Transverse colon (tissue), 4 donors: Measurements from ENCODE around the gene D2HGDH. TPM values are rescaled to one million over a fixed set of nuclear protein-coding genes. Genes with fewer than 3 reads are reported as not detected.

Experiments used
- DNase-seq: peaks from one replicate; pipeline ENCODE4 v3.0.0-alpha.2; 2019
- H3K27ac ChIP-seq, 4 donors: fragments of 200-600 bp; sonication (generic); 2 replicates each; pipeline ENCODE4 v1.5.1; 2016 to 2018; ENCODE audit warnings: inconsistent platforms in 4 of 4
- H3K27me3 ChIP-seq: fragments of 200-600 bp; sonication (generic); 2 replicates; pipeline ENCODE4 v1.5.1; 2017; ENCODE audit warnings: inconsistent platforms
- H3K36me3 ChIP-seq, 4 donors: fragments of 200-600 bp; sonication (generic); 2 replicates each; pipeline ENCODE4 v1.5.1; 2017 to 2019; ENCODE audit warnings: inconsistent platforms in 4 of 4
- H3K4me1 ChIP-seq, 4 donors: fragments of 200-600 bp; sonication (generic); 2 replicates each; pipeline ENCODE4 v1.5.1; 2017 to 2020; ENCODE audit warnings: inconsistent platforms in 4 of 4
- H3K4me3 ChIP-seq, 4 donors: fragments of 200-600 bp; sonication (generic); 1 replicate in 1 of 4; 2 replicates in 3 of 4; pipeline versions ENCODE4 v1.5.1 to v1.6.1; 2017 to 2019; ENCODE audit warnings: inconsistent platforms in 4 of 4
- H3K9me3 ChIP-seq, 2 donors: fragments of 200-600 bp; sonication (generic); 2 replicates each; pipeline ENCODE4 v1.5.1; 2017 to 2019; ENCODE audit warnings: inconsistent platforms in 2 of 2
- CTCF ChIP-seq, 5 experiments: fragments of 200-600 bp in 3 of 5; fragments of 450-650 bp in 2 of 5; sonication (generic) in 3 of 5; IDR thresholded peaks; 1 replicate in 2 of 5; 2 replicates in 3 of 5; pipeline ENCODE4 v1.5.1; 2016 to 2017; ENCODE audit warnings: antibody characterized with exemption in 5 of 5, inconsistent platforms in 3 of 5, mild to moderate bottlenecking in 2 of 5, moderate library complexity in 1 of 5
- EP300 ChIP-seq: sonication (generic); formaldehyde crosslinking; IDR thresholded peaks from one replicate; pipeline ENCODE4 v1.6.1; 2017; ENCODE audit warnings: antibody characterized with exemption, low read depth
- POLR2A ChIP-seq: fragments of 450-650 bp; IDR thresholded peaks from one replicate; pipeline ENCODE4 v1.6.1; 2016; ENCODE audit warnings: antibody characterized with exemption, mild to moderate bottlenecking, moderate library complexity
- POLR2AphosphoS5 ChIP-seq, 3 donors: sonication (generic); formaldehyde crosslinking; IDR thresholded peaks; one replicate each; pipeline ENCODE4 v1.6.1; 2016; ENCODE audit warnings: antibody characterized with exemption in 3 of 3
- WGBS, 2 donors: methylation state at CpG; one replicate each; pipeline ENCODE4 v1.1.5; 2018; ENCODE audit warnings: low coverage in 1 of 2; 5-methylcytosine and 5-hydroxymethylcytosine counted together
- in situ Hi-C, 4 donors: fragments of 200-750 bp; cut with MboI; loops; one replicate each; pipeline versions ENCODE4 v1.15.0 to v1.15.1; 2017; ENCODE audit warnings: low sequenced_read_pairs in 3 of 4, low pct_ligation_motif_present in 1 of 4, low pct_unique_long_range_greater_than_20kb in 1 of 4
- intact Hi-C: fragments of 100-400 bp; cut with DNase I; formaldehyde crosslinking; loops from one replicate; pipeline ENCODE4 v1.15.1; 2023; ENCODE audit warnings: low total_unique reads
- total RNA-seq, 4 donors: library from RNA; depleted of rRNA; stranded (reverse); fragments of >200 nt; gene quantifications; one replicate each; pipeline ENCODE4 v1.1.0, GENCODE V29; 2016

Gene D2HGDH
- total RNA-seq, 4 donors from 2014 or later: 53.2 to 150 (median 55.5) TPM

DNA sequence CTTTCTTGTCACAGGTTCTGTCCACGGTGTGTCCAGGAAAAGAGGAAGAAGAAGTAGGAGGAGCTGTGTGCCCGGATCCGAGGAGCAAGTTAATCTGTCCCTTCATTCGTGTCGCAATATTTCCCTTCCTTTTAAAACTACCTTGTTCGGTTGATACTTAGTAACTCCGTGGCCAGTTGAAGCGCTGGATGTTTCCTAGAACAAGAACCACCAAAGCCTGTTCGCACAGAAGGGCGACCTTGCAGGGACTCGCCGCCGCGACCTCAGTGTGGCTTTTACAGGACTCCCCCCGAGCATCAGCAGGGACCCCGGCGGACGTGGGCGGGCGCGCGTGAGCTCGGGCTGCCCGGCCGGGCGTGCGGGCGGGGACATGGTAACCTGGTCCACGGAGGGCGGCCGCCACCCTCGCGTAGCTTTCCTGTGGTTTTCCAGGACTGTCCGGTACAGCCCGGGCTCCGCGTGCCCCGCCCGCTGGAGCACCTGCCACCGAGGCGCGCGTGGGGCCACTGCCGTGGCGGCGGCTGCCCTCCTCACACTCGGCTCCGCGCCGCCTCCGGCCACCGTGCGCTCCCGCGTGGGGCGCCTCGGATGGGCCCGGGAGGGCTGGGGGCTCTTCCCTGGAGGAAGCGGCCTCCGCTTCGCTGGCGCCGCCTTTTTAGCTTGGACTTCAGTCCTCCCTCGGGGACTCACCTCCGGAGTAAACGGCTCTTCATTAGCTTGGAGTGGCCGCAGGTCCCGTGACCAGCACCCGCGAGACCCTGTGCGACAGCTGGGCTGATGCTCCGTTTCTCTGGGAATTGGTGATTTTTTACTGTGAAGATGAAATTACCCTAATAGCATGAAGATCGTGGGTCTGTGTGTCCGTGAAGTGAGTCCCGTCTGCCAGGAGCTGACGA, 9.2 kb upstream of the D2HGDH start:
- 95 to 97% methylated on average over 20 to 76 of the region's 76 CpGs for WGBS, 2 donors
- no peaks in the 10 kb centered on the region for H3K4me1 ChIP-seq
- in situ Hi-C loops: no loop called here
- H3K9me3 ChIP-seq: no peaks in the 10 kb centered on the region
- H3K4me3 ChIP-seq: no peak overlapping the region
- no peak overlapping the region for H3K27ac ChIP-seq
- peaks cover 0 to 22% (median 4%) of the 10 kb centered on the region in 4 donors for H3K36me3 ChIP-seq
- TF ChIP-seq POLR2AphosphoS5 (IDR thresholded peaks at IDR 0.05) (no peak), EP300 (no peak)
- no peak for DNase-seq
- intact Hi-C loops: no loop called here
- no peaks in the 10 kb centered on the region for H3K27me3 ChIP-seq

GRCh38 chr2:241726459-241726858, 8.0 kb upstream of the D2HGDH start:
- no peak overlapping the region for H3K27ac ChIP-seq
- peaks cover 0 to 10% (median 4%) of the 10 kb centered on the region in 4 donors for H3K36me3 ChIP-seq
- in situ Hi-C loops (no loop called here), intact Hi-C loops (no loop called here)
- DNase-seq: no peak
- no peak for TF ChIP-seq POLR2AphosphoS5 (IDR thresholded peaks at IDR 0.05)
- TF ChIP-seq EP300: no peak
- no peak for TF ChIP-seq CTCF (IDR thresholded peaks at IDR 0.05)
- no peak for TF ChIP-seq POLR2A
- 93% methylated on average over 16 of the region's 16 CpGs; no CpG with 5 or more reads in 1 of the 2 donors for WGBS, 2 donors
- no peaks in the 10 kb centered on the region for H3K4me1 ChIP-seq
- no peak overlapping the region for H3K4me3 ChIP-seq
- H3K9me3 ChIP-seq: no peaks in the 10 kb centered on the region
- H3K27me3 ChIP-seq: no peaks in the 10 kb centered on the region

- DNase-seq: no peak
- Histone ChIP-seq H3K9me3 (no peaks in the 10 kb centered on the region), H3K27me3 (no peaks in the 10 kb centered on the region), H3K27ac (no peak overlapping the region), H3K4me3 (no peak overlapping the region), H3K36me3 (peaks cover 0 to 6% (median 0%) of the 10 kb centered on the region in 4 donors), H3K4me1 (no peaks in the 10 kb centered on the region)
- in situ Hi-C loops: no loop called here
- TF ChIP-seq POLR2A (no peak), POLR2AphosphoS5 (IDR thresholded peaks at IDR 0.05) (no peak), EP300 (no peak), CTCF (IDR thresholded peaks at IDR 0.05) (no peak)
- intact Hi-C loops: no loop called here
- WGBS, 2 donors: 89% methylated on average over 8 of the region's 8 CpGs; no CpG with 5 or more reads in 1 of the 2 donors
Observed at GRCh38 chr2:241728000-241728399, 6.4 kb upstream of the D2HGDH start.

GRCh38 chr2:241728627-241729026, 5.8 kb upstream of the D2HGDH start:
- H3K27ac ChIP-seq: no peak overlapping the region
- no peaks in the 10 kb centered on the region for H3K36me3 ChIP-seq
- DNase-seq: no peak
- in situ Hi-C loops: no loop called here
- WGBS, 2 donors: 87% methylated on average over 18 of the region's 19 CpGs; no CpG with 5 or more reads in 1 of the 2 donors
- TF ChIP-seq CTCF (IDR thresholded peaks at IDR 0.05): no peak
- TF ChIP-seq POLR2A: no peak
- no peak for TF ChIP-seq EP300
- no peak for TF ChIP-seq POLR2AphosphoS5 (IDR thresholded peaks at IDR 0.05)
- no peaks in the 10 kb centered on the region for H3K4me1 ChIP-seq
- H3K4me3 ChIP-seq: no peak overlapping the region
- intact Hi-C loops: no loop called here
- no peaks in the 10 kb centered on the region for H3K27me3 ChIP-seq
- H3K9me3 ChIP-seq: no peaks in the 10 kb centered on the region
